Heart right ventricle (tissue), 16 donors: Measurements from ENCODE around the gene FGF12. TPM values are rescaled to one million over a fixed set of nuclear protein-coding genes. Genes with fewer than 3 reads are reported as not detected.

Source experiments
- ATAC-seq, 8 donors: fragments of 200-7000 bp; cut with Tn5 transposase; one replicate each; pipeline ENCODE4 v1.9.1; 2020; ENCODE audit warnings: mild to moderate bottlenecking in 8 of 8, moderate library complexity in 8 of 8, moderate number of reproducible peaks in 1 of 8
- DNase-seq, 2 donors: peaks; one replicate each; pipeline ENCODE4 v3.0.0-alpha.2; 2020
- H3K27ac ChIP-seq, 10 donors: fragments of 200-600 bp; sonication (generic) in 2 of 10; one replicate each; pipeline versions ENCODE4 v1.5.0 to v1.8.0; 2020 to 2022; ENCODE audit warnings: mild to moderate bottlenecking in 3 of 10
- H3K27me3 ChIP-seq, 7 donors: fragments of 200-600 bp; one replicate each; pipeline ENCODE4 v1.8.0; 2021 to 2022; ENCODE audit warnings: mild to moderate bottlenecking in 2 of 7
- H3K36me3 ChIP-seq, 9 donors: fragments of 200-600 bp; sonication (generic) in 1 of 9; one replicate each; pipeline versions ENCODE4 v1.5.0 to v1.8.0; 2020 to 2022; ENCODE audit warnings: mild to moderate bottlenecking in 2 of 9
- H3K4me1 ChIP-seq, 9 donors: fragments of 200-600 bp; sonication (generic) in 1 of 9; one replicate each; pipeline versions ENCODE4 v1.5.0 to v1.8.0; 2020 to 2022; ENCODE audit warnings: mild to moderate bottlenecking in 4 of 9
- H3K4me3 ChIP-seq, 10 donors: fragments of 200-600 bp; sonication (generic) in 2 of 10; one replicate each; pipeline versions ENCODE4 v1.5.0 to v1.8.0; 2020 to 2022; ENCODE audit warnings: mild to moderate bottlenecking in 7 of 10, moderate library complexity in 2 of 10
- H3K9me3 ChIP-seq, 11 donors: fragments of 200-600 bp in 10 of 11; sonication (generic) in 2 of 11; one replicate each; pipeline versions ENCODE4 v1.5.0 to v1.8.0; 2013 to 2022; ENCODE audit warnings: mild to moderate bottlenecking in 2 of 11, control low read depth in 1 of 11, moderate library complexity in 1 of 11
- CTCF ChIP-seq, 9 donors: fragments of 200-600 bp; sonication (generic) in 2 of 9; IDR thresholded peaks; one replicate each; pipeline versions ENCODE4 v1.5.0 to v1.8.0; 2021 to 2022; ENCODE audit warnings: antibody characterized with exemption in 9 of 9, mild to moderate bottlenecking in 5 of 9, moderate library complexity in 1 of 9
- WGBS, 2 donors: extraction: QIAGEN DNeasy Blood & Tissue Kit; methylation state at CpG; one replicate each; pipeline ENCODE4 v1.1.7; 2013; ENCODE audit warnings: inconsistent platforms in 1 of 2; 5-methylcytosine and 5-hydroxymethylcytosine counted together
- intact Hi-C, 10 donors: fragments of 100-400 bp; cut with DNase I; formaldehyde crosslinking; loops; one replicate each; pipeline versions ENCODE4 v1.11.1 to v1.14.2; 2022
- polyA plus RNA-seq, 2 donors: library from polyadenylated mRNA; stranded (reverse); fragments of 200-250 nt; gene quantifications; one replicate each; pipeline ENCODE4 v1.2.3, GENCODE V29; 2013
- total RNA-seq, 10 donors: library from RNA; stranded (reverse); fragmentation: NEBNext Ultra II Directional in 3 of 10; extraction: Animal tissue kit (Norgen Biotek cat#: 25700) in 3 of 10; gene quantifications; one replicate each; pipeline versions ENCODE4 v1.2.1 to v1.2.4, GENCODE V29; 2021 to 2023
- donor health status: Arrhythmogenic right ventricular cardiomyopathy.
- donor health status: ischemic (EF 13 %, LVEDD 7.1; RV severe dilation, severe dysfunction).
- donor health status: healthy with polysubstance abuse.
- donor health status: DM: no; HTN: yes; CAD: no.
- donor health status: DM: no; HTN: no; CAD: no.
- donor health status: ischemic (EF 25% LVEDD 6.9; RV normal size, moderate dysfunction).
- donor health status: ischemic (EF 25% LVEDD 5.7; RV mildly dilated, moderate dysfunction).
- donor health status: healthy.
- donor health status: DM: yes; HTN: yes; CAD: no.
- donor health status: Ischemic cardiomyopathy.
- donor health status: ischemic (EF 35%, LVEDD 5.7; RV mildly dilated, moderate dysfunction).
- donor health status: nonischemic (EF 11% LVEDD 7.7; RV severe dilation, severe dysfunction).
- donor health status: DM: yes; HTN: yes; CAD: no.
- donor health status: PGD.
- donor health status: ischemic (EF 29% LVEDD 5.4; RV normal size, mild dysfunction).
- donor health status: nonischemic (EF 23%, LVEDD 6.1; RV moderate dilation, normal function).

FGF12 gene
- total and polyA plus RNA-seq, 12 donors = 26.5 to 504 (median 313) TPM

DNA sequence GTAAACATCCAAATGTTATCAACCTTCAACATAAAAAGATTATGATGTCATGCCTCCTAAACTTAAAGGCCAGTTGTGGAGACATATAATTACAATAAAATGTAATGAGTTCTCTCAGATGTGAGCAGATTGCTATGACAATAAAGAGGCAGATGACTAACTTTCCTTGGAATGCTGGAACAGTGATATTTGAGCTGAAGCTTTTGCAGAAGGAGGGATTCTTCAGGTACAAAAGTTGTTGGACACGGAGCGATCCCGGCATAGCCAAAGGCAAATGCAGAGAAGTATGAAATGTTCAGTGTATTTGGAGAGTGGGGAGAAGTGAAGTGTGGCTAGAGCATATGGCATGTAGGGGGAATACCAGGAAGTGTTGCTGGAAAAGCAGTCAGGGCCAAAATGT, 520.1 kb downstream of the FGF12 start:
- no peak for DNase-seq
- Histone ChIP-seq H3K4me3 (no peak overlapping the region), H3K27me3 (no peaks in the 10 kb centered on the region), H3K27ac (no peak overlapping the region), H3K9me3 (no peaks in the 10 kb centered on the region), H3K4me1 (peaks cover 0 to 13% (median 6%) of the 10 kb centered on the region in 9 donors), H3K36me3 (no peaks in the 10 kb centered on the region)
- ATAC-seq = peak in 2 of 8 donors; percentile 42 to 56
- intact Hi-C loops = no loop called here
- 92 to 97% methylated on average over 3 of the region's 3 CpGs for WGBS, 2 donors
- TF ChIP-seq CTCF (IDR thresholded peaks at IDR 0.05) = no peak

DNA sequence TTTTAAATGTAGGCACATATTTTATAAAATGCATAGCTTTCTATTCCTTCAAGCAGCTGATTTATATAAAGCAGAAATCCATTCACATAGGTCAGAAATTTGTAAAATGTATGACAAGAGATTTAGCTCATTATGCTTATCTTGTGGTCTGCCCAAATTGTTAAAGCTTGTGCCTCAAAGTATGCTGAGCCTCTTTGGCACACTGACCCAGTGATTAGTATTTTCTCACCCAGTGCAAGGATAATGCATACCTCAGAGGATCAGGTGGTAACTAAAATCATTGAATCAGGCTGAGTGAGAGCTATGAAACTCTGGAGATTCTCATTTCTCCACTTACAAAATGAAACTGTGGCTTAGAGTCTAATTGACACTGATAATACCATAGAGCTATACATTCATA, 533.3 kb downstream of the FGF12 start:
- ATAC-seq = no peak

GRCh38 chr3:192188218-192188835, 539.0 kb downstream of the FGF12 start:
- H3K27me3 ChIP-seq = no peaks in the 10 kb centered on the region
- H3K27ac ChIP-seq = no peak overlapping the region
- ATAC-seq = peak in 2 of 8 donors; percentile 63 to 69
- WGBS, 2 donors = 39 to 47% methylated on average over 7 of the region's 7 CpGs
- peak; percentile 32 to 71 (median 63) for TF ChIP-seq CTCF (IDR thresholded peaks at IDR 0.05)
- no peak overlapping the region for H3K4me3 ChIP-seq
- no peaks in the 10 kb centered on the region for H3K36me3 ChIP-seq
- DNase-seq = peak; percentile 19 to 29
- intact Hi-C loops = loop anchor here in 7 of 10 donors (1.0 to 10.0 kb wide), 7 partner anchors 226 to 259 kb away; no protein-coding TSS in a partner anchor
- peaks cover 0 to 23% (median 0%) of the 10 kb centered on the region in 9 donors for H3K4me1 ChIP-seq
- peaks cover 0 to 6% (median 0%) of the 10 kb centered on the region in 11 donors for H3K9me3 ChIP-seq

More for the DNA sequence above, 533.3 kb downstream of the FGF12 start:
- intact Hi-C loops = loop anchor here in 1 of 10 donors (10.0 kb wide), 1 partner anchor 251 kb away; no protein-coding TSS in a partner anchor
- H3K9me3 ChIP-seq = no peaks in the 10 kb centered on the region
- H3K36me3 ChIP-seq = no peaks in the 10 kb centered on the region
- no peak overlapping the region for H3K4me3 ChIP-seq
- no peak for DNase-seq
- TF ChIP-seq CTCF (IDR thresholded peaks at IDR 0.05) = no peak
- H3K27ac ChIP-seq = no peak overlapping the region
- peaks cover 0 to 7% (median 0%) of the 10 kb centered on the region in 9 donors for H3K4me1 ChIP-seq
- H3K27me3 ChIP-seq = no peaks in the 10 kb centered on the region

GRCh38 chr3:192187485-192188051, 539.8 kb downstream of the FGF12 start:
- intact Hi-C loops = loop anchor here in 7 of 10 donors (1.0 to 10.0 kb wide), 7 partner anchors 227 to 260 kb away; no protein-coding TSS in a partner anchor
- 53 to 66% methylated on average over 4 of the region's 4 CpGs for WGBS, 2 donors

More at GRCh38 chr3:192187485-192188051, 539.8 kb downstream of the FGF12 start:
- no peak for TF ChIP-seq CTCF (IDR thresholded peaks at IDR 0.05)
- no peak overlapping the region for H3K27ac ChIP-seq
- H3K4me1 ChIP-seq = peaks cover 0 to 23% (median 0%) of the 10 kb centered on the region in 9 donors
- no peak for ATAC-seq
- peaks cover 0 to 6% (median 0%) of the 10 kb centered on the region in 11 donors for H3K9me3 ChIP-seq
- no peak for DNase-seq
- no peak overlapping the region for H3K4me3 ChIP-seq
- H3K27me3 ChIP-seq = no peaks in the 10 kb centered on the region
- H3K36me3 ChIP-seq = no peaks in the 10 kb centered on the region
